H9 (cell line): ENCODE results near the gene RFX4. TPM values are rescaled to one million over a fixed set of nuclear protein-coding genes. Genes with fewer than 3 reads are reported as not detected.

Source experiments
- DNase-seq: peaks from one replicate; pipeline ENCODE4 v3.0.0-alpha.2; 2017
- H2AFZ ChIP-seq: one replicate; pipeline ENCODE4 v1.6.1; 2013; ENCODE audit warnings: mild to moderate bottlenecking, low read length, control low read depth, moderate library complexity
- H2AK5ac ChIP-seq: 2 replicates; pipeline ENCODE4 v1.6.1; 2013; ENCODE audit warnings: low read length, control low read depth, mixed read lengths; ENCODE audit not compliant: insufficient read length
- H2BK120ac ChIP-seq: one replicate; pipeline ENCODE4 v1.6.1; 2013; ENCODE audit warnings: low read depth, mild to moderate bottlenecking, low read length, control low read depth, inconsistent platforms; ENCODE audit not compliant: poor library complexity, severe bottlenecking
- H2BK12ac ChIP-seq: 2 replicates; pipeline ENCODE4 v1.6.1; 2013; ENCODE audit warnings: low read length, control low read depth, mixed read lengths, low read depth; ENCODE audit not compliant: insufficient read length
- H2BK15ac ChIP-seq: 2 replicates; pipeline ENCODE4 v1.6.1; 2013; ENCODE audit warnings: low read depth, low read length, control low read depth
- H2BK20ac ChIP-seq: one replicate; pipeline ENCODE4 v1.6.1; 2013; ENCODE audit warnings: low read depth, mild to moderate bottlenecking, low read length, control low read depth, inconsistent platforms; ENCODE audit not compliant: poor library complexity, severe bottlenecking
- H2BK5ac ChIP-seq: 2 replicates; pipeline ENCODE4 v1.6.1; 2013; ENCODE audit warnings: low read length, control low read depth, mixed read lengths; ENCODE audit not compliant: insufficient read length
- H3K14ac ChIP-seq: 2 replicates; pipeline ENCODE4 v1.6.1; 2013; ENCODE audit warnings: low read length, control low read depth; ENCODE audit not compliant: insufficient read depth
- H3K18ac ChIP-seq: 2 replicates; pipeline ENCODE4 v1.6.1; 2013; ENCODE audit warnings: low read depth, mild to moderate bottlenecking, mixed read lengths, low read length, control low read depth; ENCODE audit not compliant: insufficient read length
- H3K23ac ChIP-seq: 2 replicates; pipeline ENCODE4 v1.6.1; 2013; ENCODE audit warnings: low read length, control low read depth, mixed read lengths, low read depth; ENCODE audit not compliant: insufficient read length
- H3K23me2 ChIP-seq: 2 replicates; pipeline ENCODE4 v1.6.1; 2013; ENCODE audit warnings: low read depth, mild to moderate bottlenecking, mixed read lengths, low read length, control low read depth; ENCODE audit not compliant: insufficient read length, poor library complexity, severe bottlenecking
- H3K27ac ChIP-seq: 2 replicates; pipeline ENCODE4 v1.5.1; 2013; ENCODE audit warnings: low read length, control low read depth, mixed read lengths, low read depth; ENCODE audit not compliant: insufficient read length
- H3K27me3 ChIP-seq: 2 replicates; pipeline ENCODE4 v1.6.1; 2013; ENCODE audit warnings: low read length, control low read depth, inconsistent platforms; ENCODE audit not compliant: insufficient read depth
- H3K4ac ChIP-seq: 2 replicates; pipeline ENCODE4 v1.6.1; 2013; ENCODE audit warnings: low read depth, mild to moderate bottlenecking, control low read depth, inconsistent platforms, low read length, moderate library complexity
- H3K4me1 ChIP-seq: 2 replicates; pipeline ENCODE4 v1.6.1; 2013; ENCODE audit warnings: low read length, control low read depth, inconsistent platforms; ENCODE audit not compliant: insufficient read depth
- H3K4me2 ChIP-seq: 2 replicates; pipeline ENCODE4 v1.6.1; 2013; ENCODE audit warnings: low read length, control low read depth, mixed read lengths; ENCODE audit not compliant: insufficient read length, insufficient read depth
- H3K56ac ChIP-seq: 2 replicates; pipeline ENCODE4 v1.6.1; 2013; ENCODE audit warnings: low read depth, mild to moderate bottlenecking, mixed read lengths, low read length, control low read depth; ENCODE audit not compliant: insufficient read length
- H3K79me1 ChIP-seq: 2 replicates; pipeline ENCODE4 v1.6.1; 2013; ENCODE audit warnings: low read depth, mild to moderate bottlenecking, moderate library complexity, low read length, control low read depth, inconsistent platforms; ENCODE audit not compliant: insufficient read depth, poor library complexity, severe bottlenecking
- H3K79me2 ChIP-seq: 2 replicates; pipeline ENCODE4 v1.6.1; 2013; ENCODE audit warnings: low read length, control low read depth, inconsistent platforms; ENCODE audit not compliant: insufficient read depth
- H3K9ac ChIP-seq: 2 replicates; pipeline ENCODE4 v1.6.1; 2013; ENCODE audit warnings: low read length, control low read depth, mixed read lengths; ENCODE audit not compliant: insufficient read length; ENCODE audit errors: extremely low read depth
- H3K9me3 ChIP-seq: one replicate; pipeline ENCODE4 v1.6.1; 2013; ENCODE audit warnings: low read depth, low read length, inconsistent platforms; ENCODE audit not compliant: control insufficient read depth
- H3T11ph ChIP-seq: one replicate; pipeline ENCODE4 v1.6.1; 2013; ENCODE audit warnings: mild to moderate bottlenecking, low read length, control low read depth, inconsistent platforms
- H4K20me1 ChIP-seq: one replicate; pipeline ENCODE4 v1.6.1; 2013; ENCODE audit not compliant: control insufficient read depth, insufficient read length, insufficient read depth
- H4K5ac ChIP-seq: 2 replicates; pipeline ENCODE4 v1.6.1; 2013; ENCODE audit warnings: low read depth, mild to moderate bottlenecking, mixed read lengths, low read length, control low read depth; ENCODE audit not compliant: insufficient read length
- H4K8ac ChIP-seq: replicated peaks from 2 replicates; pipeline ENCODE4 v1.6.1; 2013; ENCODE audit warnings: low read length, control low read depth, mixed read lengths, low read depth; ENCODE audit not compliant: insufficient read length
- H4K91ac ChIP-seq: 2 replicates; pipeline ENCODE4 v1.6.1; 2013; ENCODE audit warnings: low read depth, mild to moderate bottlenecking, moderate library complexity, mixed read lengths, low read length, control low read depth; ENCODE audit not compliant: insufficient read length
- H3K27ac Mint-ChIP-seq, 3 experiments: 2 replicates in 2 of 3; 3 replicates in 1 of 3; pipeline ENCODE4 v1.8.0; 2020 to 2021; ENCODE audit warnings: mixed read lengths in 3 of 3, mild to moderate bottlenecking in 1 of 3, moderate library complexity in 1 of 3
- H3K27me3 Mint-ChIP-seq: 2 replicates; pipeline ENCODE4 v1.8.0; 2021; ENCODE audit warnings: low read depth, mild to moderate bottlenecking, moderate library complexity, mixed read lengths
- H3K36me3 Mint-ChIP-seq, 3 experiments: 2 replicates in 2 of 3; 3 replicates in 1 of 3; pipeline ENCODE4 v1.8.0; 2020 to 2021; ENCODE audit warnings: low read depth in 3 of 3, mixed read lengths in 3 of 3; ENCODE audit not compliant: insufficient read depth in 1 of 3
- H3K4me1 Mint-ChIP-seq, 2 experiments: 2 replicates each; pipeline ENCODE4 v1.8.0; 2020; ENCODE audit warnings: mixed read lengths in 2 of 2
- H3K4me3 Mint-ChIP-seq, 2 experiments: 2 replicates in 1 of 2; 3 replicates in 1 of 2; pipeline ENCODE4 v1.8.0; 2020 to 2021; ENCODE audit warnings: mild to moderate bottlenecking in 2 of 2, mixed read lengths in 2 of 2, moderate library complexity in 1 of 2
- H3K9me3 Mint-ChIP-seq, 2 experiments: 2 replicates in 1 of 2; 3 replicates in 1 of 2; pipeline ENCODE4 v1.8.0; 2020; ENCODE audit warnings: mild to moderate bottlenecking in 2 of 2, mixed read lengths in 2 of 2, moderate library complexity in 1 of 2
- WGBS: extraction: QIAGEN DNeasy Blood & Tissue Kit; methylation state at CpG from one replicate; pipeline ENCODE4 v1.1.7; 2013; ENCODE audit warnings: missing lambda C conversion rate, low lambda C conversion rate, mixed read lengths; ENCODE audit not compliant: insufficient read length; ENCODE audit errors: extremely low coverage; 5-methylcytosine and 5-hydroxymethylcytosine counted together
- total RNA-seq: library from RNA; stranded (reverse); gene quantifications from 2 replicates; pipeline ENCODE4 v1.2.1, GENCODE V29; 2021
- TF ChIP-seq, protein P1 (sequence below): fragments of 200-600 bp; sonication (generic); conservative IDR thresholded peaks from 3 replicates; pipeline ENCODE4 v1.8.0; 2021; ENCODE audit warnings: antibody characterized with exemption, mild to moderate bottlenecking

RFX4 gene
- total RNA-seq, 1 experiment from 2014 or later = 0.57 TPM

DNA sequence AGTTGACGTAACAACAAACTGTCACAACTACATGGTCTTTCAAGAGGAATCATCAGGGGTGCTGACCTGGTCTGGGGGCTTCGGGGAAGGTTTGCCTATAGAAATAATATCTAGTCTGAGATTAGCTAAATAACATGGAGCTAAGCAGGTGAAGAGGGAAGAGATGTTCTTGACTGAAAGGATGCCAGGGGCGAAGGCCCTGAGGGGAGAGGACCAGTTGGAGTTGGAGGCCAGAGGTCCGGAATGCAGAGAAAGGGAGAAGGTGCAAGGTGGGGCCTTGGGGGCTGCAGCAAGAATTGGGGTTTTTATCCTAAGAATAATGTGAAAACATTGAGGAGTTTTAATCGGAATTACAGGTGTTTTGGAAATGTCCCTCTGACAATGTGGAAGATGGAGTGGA lies 123.2 kb downstream of the RFX4 start:
- WGBS = no CpG with 5 or more reads among the region's 5 CpGs
- H3K79me1 ChIP-seq = no peaks in the 10 kb centered on the region

More for the DNA sequence above, 123.2 kb downstream of the RFX4 start:
- Histone ChIP-seq H3K27ac (no peak overlapping the region), H3K79me2 (no peaks in the 10 kb centered on the region), H3K4ac (no peak overlapping the region), H4K5ac (no peak overlapping the region), H2BK5ac (no peak overlapping the region), H3K23ac (no peak overlapping the region), H3K56ac (no peak overlapping the region), H3K23me2 (no peaks in the 10 kb centered on the region), H4K20me1 (no peaks in the 10 kb centered on the region), H4K8ac (no peak overlapping the region), H3K14ac (no peak overlapping the region), H3K27me3 (no peaks in the 10 kb centered on the region), H3K18ac (no peak overlapping the region), H3K9me3 (peaks cover 7% of the 10 kb centered on the region), H3T11ph (no peak overlapping the region), H2BK120ac (no peak overlapping the region), H3K9ac (no peak overlapping the region), H2AFZ (no peak overlapping the region), H3K4me2 (no peak overlapping the region), H2BK20ac (no peak overlapping the region), H3K4me1 (peaks cover 7% of the 10 kb centered on the region; the same call in 1 of the 2 replicates), H2BK12ac (no peak overlapping the region), H2AK5ac (no peak overlapping the region), H2BK15ac (no peak overlapping the region), H4K91ac (no peak overlapping the region)
- Mint-ChIP-seq H3K4me1 (peaks cover 17 to 19% of the 10 kb centered on the region in 2 experiments), H3K9me3 (peaks cover 18 to 19% of the 10 kb centered on the region in 2 experiments), H3K4me3 (no peak overlapping the region), H3K27me3 (no peaks in the 10 kb centered on the region; the same call in 1 of the 2 replicates), H3K27ac (no peak overlapping the region), H3K36me3 (peaks cover 2 to 18% (median 18%) of the 10 kb centered on the region in 3 experiments; a peak in 6 of 7 replicates)
- DNase-seq = no peak
- TF ChIP-seq, protein P1, sequence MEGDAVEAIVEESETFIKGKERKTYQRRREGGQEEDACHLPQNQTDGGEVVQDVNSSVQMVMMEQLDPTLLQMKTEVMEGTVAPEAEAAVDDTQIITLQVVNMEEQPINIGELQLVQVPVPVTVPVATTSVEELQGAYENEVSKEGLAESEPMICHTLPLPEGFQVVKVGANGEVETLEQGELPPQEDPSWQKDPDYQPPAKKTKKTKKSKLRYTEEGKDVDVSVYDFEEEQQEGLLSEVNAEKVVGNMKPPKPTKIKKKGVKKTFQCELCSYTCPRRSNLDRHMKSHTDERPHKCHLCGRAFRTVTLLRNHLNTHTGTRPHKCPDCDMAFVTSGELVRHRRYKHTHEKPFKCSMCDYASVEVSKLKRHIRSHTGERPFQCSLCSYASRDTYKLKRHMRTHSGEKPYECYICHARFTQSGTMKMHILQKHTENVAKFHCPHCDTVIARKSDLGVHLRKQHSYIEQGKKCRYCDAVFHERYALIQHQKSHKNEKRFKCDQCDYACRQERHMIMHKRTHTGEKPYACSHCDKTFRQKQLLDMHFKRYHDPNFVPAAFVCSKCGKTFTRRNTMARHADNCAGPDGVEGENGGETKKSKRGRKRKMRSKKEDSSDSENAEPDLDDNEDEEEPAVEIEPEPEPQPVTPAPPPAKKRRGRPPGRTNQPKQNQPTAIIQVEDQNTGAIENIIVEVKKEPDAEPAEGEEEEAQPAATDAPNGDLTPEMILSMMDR = no peak
